GM12878 (cell line): ENCODE measurements around the gene PGAP6. TPM values are rescaled to one million over a fixed set of nuclear protein-coding genes. Genes with fewer than 3 reads are reported as not detected.

Source experiments
- ATAC-seq: fragments of 200-7000 bp; cut with Tn5 transposase; 3 replicates; pipeline ENCODE4 v1.9.1; 2020; ENCODE audit warnings: mild to moderate bottlenecking, moderate library complexity
- BruUV-seq: library from RNA; stranded (reverse); fragments of 400-500 nt; replicated peaks from 2 replicates; lab custom pipeline; 2021; lab: Mats Ljungman, UMichigan
- CTCF ChIA-PET: fragments of 300-600 bp; sonication (Branson Sonifier 250); formaldehyde crosslinking; extraction: SDS; loops from one replicate; lab custom pipeline; 2021; ENCODE audit warnings: inconsistent platforms; lab: Yijun Ruan, JAX
- POLR2A ChIA-PET: fragments of 350-600 bp; formaldehyde crosslinking; extraction: SDS; loops from one replicate; lab custom pipeline; 2021; ENCODE audit warnings: inconsistent platforms; lab: Charles Lee
- RAD21 ChIA-PET: fragments of 300-600 bp; sonication (Branson Sonifier 250); formaldehyde crosslinking; loops from one replicate; lab custom pipeline; 2023; ENCODE audit warnings: antibody characterized with exemption; ENCODE audit not compliant: unreplicated experiment; lab: Charles Lee
- SMC1A ChIA-PET: fragments of 300-600 bp; sonication (Branson Sonifier 250); formaldehyde crosslinking; loops from one replicate; lab custom pipeline; 2023; ENCODE audit not compliant: unreplicated experiment, uncharacterized antibody; lab: Charles Lee
- DNase-seq: peaks from one replicate; pipeline ENCODE4 v3.0.0-alpha.2; 2011; ENCODE audit warnings: low read depth, low spot score
- FAIRE-seq: peaks from 3 replicates; lab custom pipeline; 2011; peaks lifted over from hg19 to GRCh38; lab: Jason Lieb, UNC
- H2AFZ ChIP-seq: 2 replicates; pipeline ENCODE4 v1.6.0; 2011; ENCODE audit warnings: low read depth, low read length, control low read depth; ENCODE audit not compliant: control insufficient read depth
- H3K27ac ChIP-seq: 2 replicates; pipeline ENCODE4 v1.5.1; 2011; ENCODE audit warnings: control low read depth; ENCODE audit not compliant: control insufficient read depth, insufficient read depth
- H3K27me3 ChIP-seq, 2 experiments: replicated peaks in 1 of 2; 2 replicates each; pipeline versions ENCODE4 v1.6.0 to v1.6.1; 2011; ENCODE audit warnings: low read length in 1 of 2; ENCODE audit not compliant: control insufficient read depth in 2 of 2, insufficient read depth in 2 of 2
- H3K36me3 ChIP-seq, 2 experiments: 2 replicates each; pipeline ENCODE4 v1.5.1; 2011; ENCODE audit warnings: low read length in 1 of 2; ENCODE audit not compliant: control insufficient read depth in 2 of 2, insufficient read depth in 2 of 2
- H3K4me1 ChIP-seq: 2 replicates; pipeline ENCODE4 v1.6.1; 2011; ENCODE audit warnings: mild to moderate bottlenecking, low read length, moderate library complexity, mixed read lengths; ENCODE audit not compliant: control insufficient read depth, insufficient read depth
- H3K4me2 ChIP-seq: 2 replicates; pipeline ENCODE4 v1.6.0; 2011; ENCODE audit warnings: control low read depth; ENCODE audit not compliant: control insufficient read depth, insufficient read depth
- H3K4me3 ChIP-seq: fragments of 200-600 bp; sonication (generic); 2 replicates; pipeline ENCODE4 v1.5.1; 2016
- H3K79me2 ChIP-seq: 2 replicates; pipeline ENCODE4 v1.6.0; 2011; ENCODE audit warnings: low read length; ENCODE audit not compliant: control insufficient read depth, insufficient read depth
- H3K9ac ChIP-seq: 2 replicates; pipeline ENCODE4 v1.8.0; 2011; ENCODE audit warnings: low read length, control low read depth, mixed read lengths; ENCODE audit not compliant: control insufficient read depth, insufficient read depth
- H3K9me3 ChIP-seq: replicated peaks from 3 replicates; pipeline ENCODE4 v1.5.1; 2011; ENCODE audit warnings: mild to moderate bottlenecking, low read length; ENCODE audit not compliant: control insufficient read depth, insufficient read depth
- H4K20me1 ChIP-seq: 2 replicates; pipeline ENCODE4 v1.6.0; 2011; ENCODE audit not compliant: control insufficient read depth, insufficient read depth
- BRCA1 ChIP-seq: IDR thresholded peaks from 2 replicates; pipeline ENCODE4 v1.6.1; 2011; ENCODE audit warnings: low read depth, low read length, improper control_type of control experiment
- CBX3 ChIP-seq: fragments of 200-600 bp; sonication (generic); IDR thresholded peaks from 2 replicates; pipeline ENCODE4 v1.6.1; 2016; ENCODE audit warnings: low read depth, borderline replicate concordance
- GATAD2B ChIP-seq: fragments of 450-650 bp; conservative IDR thresholded peaks from 2 replicates; pipeline ENCODE4 v1.6.1; 2017; ENCODE audit warnings: low read depth, mild to moderate bottlenecking, moderate library complexity
- JUNB ChIP-seq: IDR thresholded peaks from 2 replicates; pipeline ENCODE4 v1.6.1; 2016; ENCODE audit warnings: antibody characterized with exemption, mild to moderate bottlenecking
- NBN ChIP-seq: fragments of 450-650 bp; IDR thresholded peaks from 2 replicates; pipeline ENCODE4 v1.6.1; 2016
- SREBF1 ChIP-seq: IDR thresholded peaks from 2 replicates; pipeline ENCODE4 v1.6.1; 2012; ENCODE audit warnings: mild to moderate bottlenecking, low read length
- STAT1 ChIP-seq: fragments of 450-650 bp; conservative IDR thresholded peaks from 2 replicates; pipeline ENCODE4 v1.6.1; 2014; ENCODE audit warnings: antibody characterized with exemption, mild to moderate bottlenecking
- ZNF622 ChIP-seq: fragments of 450-650 bp; IDR thresholded peaks from 2 replicates; pipeline ENCODE4 v1.6.1; 2017; ENCODE audit warnings: mild to moderate bottlenecking, inconsistent platforms
- WGBS: methylation state at CpG from one replicate; pipeline ENCODE4 v1.1.6; 2016; ENCODE audit warnings: low lambda C conversion rate; ENCODE audit not compliant: insufficient replicate concordance, insufficient coverage; ENCODE audit errors: missing lambda C conversion rate; 5-methylcytosine and 5-hydroxymethylcytosine counted together
- in situ Hi-C: fragments of 300-500 bp; cut with MboI; formaldehyde crosslinking; loops from 9 replicates; pipeline ENCODE4 v1.14.3; 2018; ENCODE audit warnings: mixed read lengths
- intact Hi-C: fragments of 100-400 bp; cut with micrococcal nuclease; formaldehyde crosslinking; loops from one replicate; pipeline ENCODE4 v1.14.2; 2022; ENCODE audit not compliant: unreplicated experiment
- polyA plus RNA-seq, 11 experiments: library from polyadenylated mRNA; depleted of rRNA in 4 of 11; unstranded in 6 of 11; stranded (reverse) in 5 of 11; fragments of >200 nt; fragmentation: Nextera tagmentation in 4 of 11; fragmentation: Illumina TruSeq in 1 of 11; extraction: Ambion mirVana in 4 of 11; extraction: Trizol in 1 of 11; gene quantifications; 1 replicate in 1 of 11; 2 replicates in 10 of 11; pipeline versions ENCODE4 v1.2.1 to v1.2.3, GENCODE V29; 2011 to 2016; ENCODE audit warnings: inconsistent platforms in 2 of 11, missing spikeins in 2 of 11, low read depth in 1 of 11
- total RNA-seq, 4 experiments: library from RNA; depleted of rRNA in 3 of 4; stranded (reverse); fragments of >200 nt in 3 of 4; fragmentation: Illumina TruSeq in 1 of 4; extraction: Trizol in 1 of 4; gene quantifications; 2 replicates each; pipeline versions ENCODE4 v1.2.1 to v1.2.3, GENCODE V29; 2013 to 2021
- TF ChIP-seq, protein P1 (sequence below): fragments of 450-650 bp; IDR thresholded peaks from 2 replicates; pipeline ENCODE4 v1.6.1; 2014; ENCODE audit warnings: mild to moderate bottlenecking
- TF ChIP-seq, protein P2 (sequence below): fragments of 450-650 bp; IDR thresholded peaks from 2 replicates; pipeline ENCODE4 v1.6.1; 2017; ENCODE audit warnings: low read depth, mild to moderate bottlenecking, moderate library complexity
- TF ChIP-seq, protein P3 (sequence below): IDR thresholded peaks from 2 replicates; pipeline ENCODE4 v1.6.1; 2011; ENCODE audit warnings: low read depth, low read length, improper control_type of control experiment, borderline replicate concordance
- TF ChIP-seq, protein P4 (sequence below): fragments of 150-350 bp; IDR thresholded peaks from 2 replicates; pipeline ENCODE4 v1.6.1; 2014; ENCODE audit warnings: mild to moderate bottlenecking, low read depth, low read length

PGAP6 gene
- total and polyA plus RNA-seq, 10 of the 15 experiments (the other 5 are each of a cell fraction or from before 2014, with no cell fraction given), result 0.76 to 48.8 (median 18.4) TPM

DNA sequence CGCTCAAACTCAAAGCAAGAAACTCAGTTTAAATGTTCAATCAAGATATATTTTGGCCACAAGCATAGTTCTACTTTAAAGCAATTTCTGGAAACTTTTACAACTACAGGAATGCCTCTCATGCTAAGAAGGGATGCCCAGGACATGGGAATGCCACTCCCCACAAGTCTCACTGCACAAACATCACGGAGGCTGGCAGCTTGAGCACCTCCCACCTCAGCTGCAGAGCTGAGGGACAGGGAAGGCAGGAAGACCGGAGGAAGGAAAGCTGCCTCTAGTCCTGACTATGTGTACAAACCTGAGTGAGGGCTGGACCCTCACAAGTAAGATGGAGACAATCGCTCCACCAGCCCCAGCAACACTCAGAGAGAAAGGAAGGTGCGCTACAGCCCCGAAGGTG, 34.6 kb downstream of the PGAP6 start:
- no peak for DNase-seq
- Histone ChIP-seq H3K9ac (no peak overlapping the region), H3K27ac (no peak overlapping the region), H3K79me2 (peaks cover 38% of the 10 kb centered on the region), H3K36me3 (peaks cover 0 to 6% of the 10 kb centered on the region in 2 experiments; a peak in 2 of 4 replicates), H2AFZ (no peak overlapping the region), H3K4me3 (no peak overlapping the region), H3K4me2 (no peak overlapping the region), H4K20me1 (0 out of 2 replicates have a peak, but pooled peaks cover 3% of the 10 kb centered on the region), H3K4me1 (peaks cover 21% of the 10 kb centered on the region), H3K9me3 (no peaks in the 10 kb centered on the region; the same call in 2 of the 3 replicates), H3K27me3 (no peaks in the 10 kb centered on the region)
- BruUV-seq, result no TSS peak
- ChIA-PET RAD21 (no interaction called here), CTCF (interaction anchor here (0.9 kb wide), 1 partner anchor 240 kb away, joined by 3 read pairs; no protein-coding TSS in a partner anchor), POLR2A (interaction anchor here (1.2 to 1.3 kb wide), 2 partner anchors 11 to 119 kb away, joined by 3 read pairs; no protein-coding TSS in a partner anchor), SMC1A (no interaction called here)
- intact Hi-C loops, result no loop called here
- FAIRE-seq, result no peak
- 95% methylated on average over 6 of the region's 6 CpGs for WGBS
- in situ Hi-C loops, result loop anchor here (5.0 kb wide), 1 partner anchor 115 kb away; the partner anchor contains the start of gene FAM234A
- no peak for ATAC-seq
- TF ChIP-seq, protein P1, sequence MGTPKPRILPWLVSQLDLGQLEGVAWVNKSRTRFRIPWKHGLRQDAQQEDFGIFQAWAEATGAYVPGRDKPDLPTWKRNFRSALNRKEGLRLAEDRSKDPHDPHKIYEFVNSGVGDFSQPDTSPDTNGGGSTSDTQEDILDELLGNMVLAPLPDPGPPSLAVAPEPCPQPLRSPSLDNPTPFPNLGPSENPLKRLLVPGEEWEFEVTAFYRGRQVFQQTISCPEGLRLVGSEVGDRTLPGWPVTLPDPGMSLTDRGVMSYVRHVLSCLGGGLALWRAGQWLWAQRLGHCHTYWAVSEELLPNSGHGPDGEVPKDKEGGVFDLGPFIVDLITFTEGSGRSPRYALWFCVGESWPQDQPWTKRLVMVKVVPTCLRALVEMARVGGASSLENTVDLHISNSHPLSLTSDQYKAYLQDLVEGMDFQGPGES, result no peak

DNA sequence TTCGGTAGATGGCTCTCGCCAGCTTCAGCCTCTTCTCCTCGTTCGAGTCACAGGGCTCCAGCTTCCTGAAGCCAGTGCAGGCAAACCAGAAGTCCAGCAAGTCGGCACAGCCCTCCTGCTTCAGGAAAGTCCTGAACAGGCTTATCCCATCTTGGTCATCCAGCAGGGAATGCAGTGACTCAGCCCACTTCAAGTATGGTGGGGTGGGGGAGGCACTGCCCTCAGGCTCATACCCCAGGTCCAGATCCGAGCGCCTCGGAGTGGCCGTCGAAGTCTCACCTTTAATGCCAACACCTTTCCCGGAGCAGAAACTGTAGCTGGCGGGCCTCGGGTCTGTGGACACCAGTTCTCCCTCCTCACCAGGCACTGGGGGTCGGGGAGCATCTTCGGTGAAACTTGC, 35.2 kb downstream of the PGAP6 start:
- Histone ChIP-seq H3K9ac (no peak overlapping the region), H3K4me3 (no peak overlapping the region), H3K27ac (no peak overlapping the region), H2AFZ (no peak overlapping the region), H3K4me2 (no peak overlapping the region), H3K79me2 (peaks cover 34% of the 10 kb centered on the region), H4K20me1 (0 out of 2 replicates have a peak, but pooled peaks cover 3% of the 10 kb centered on the region), H3K4me1 (peaks cover 21% of the 10 kb centered on the region), H3K9me3 (no peaks in the 10 kb centered on the region; the same call in 2 of the 3 replicates), H3K27me3 (no peaks in the 10 kb centered on the region), H3K36me3 (peaks cover 0 to 6% of the 10 kb centered on the region in 2 experiments; a peak in 2 of 4 replicates)
- intact Hi-C loops (no loop called here), in situ Hi-C loops (loop anchor here (5.0 kb wide), 1 partner anchor 114 kb away; the partner anchor contains the start of gene FAM234A)
- ATAC-seq, result no peak
- no TSS peak for BruUV-seq
- POLR2A ChIA-PET, result no interaction called here
- DNase-seq, result no peak
- RAD21 ChIA-PET, result no interaction called here
- FAIRE-seq, result no peak
- SMC1A ChIA-PET, result no interaction called here
- WGBS, result 97% methylated on average over 15 of the region's 15 CpGs
- CTCF ChIA-PET, result interaction anchor here (0.9 kb wide), 1 partner anchor 239 kb away, joined by 3 read pairs; no protein-coding TSS in a partner anchor
- TF ChIP-seq BRCA1, result no peak
- no peak for TF ChIP-seq SREBF1
- no peak for TF ChIP-seq GATAD2B
- TF ChIP-seq, protein P2, sequence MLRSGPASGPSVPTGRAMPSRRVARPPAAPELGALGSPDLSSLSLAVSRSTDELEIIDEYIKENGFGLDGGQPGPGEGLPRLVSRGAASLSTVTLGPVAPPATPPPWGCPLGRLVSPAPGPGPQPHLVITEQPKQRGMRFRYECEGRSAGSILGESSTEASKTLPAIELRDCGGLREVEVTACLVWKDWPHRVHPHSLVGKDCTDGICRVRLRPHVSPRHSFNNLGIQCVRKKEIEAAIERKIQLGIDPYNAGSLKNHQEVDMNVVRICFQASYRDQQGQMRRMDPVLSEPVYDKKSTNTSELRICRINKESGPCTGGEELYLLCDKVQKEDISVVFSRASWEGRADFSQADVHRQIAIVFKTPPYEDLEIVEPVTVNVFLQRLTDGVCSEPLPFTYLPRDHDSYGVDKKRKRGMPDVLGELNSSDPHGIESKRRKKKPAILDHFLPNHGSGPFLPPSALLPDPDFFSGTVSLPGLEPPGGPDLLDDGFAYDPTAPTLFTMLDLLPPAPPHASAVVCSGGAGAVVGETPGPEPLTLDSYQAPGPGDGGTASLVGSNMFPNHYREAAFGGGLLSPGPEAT, result no peak
- no peak for TF ChIP-seq NBN
- TF ChIP-seq, protein P3, sequence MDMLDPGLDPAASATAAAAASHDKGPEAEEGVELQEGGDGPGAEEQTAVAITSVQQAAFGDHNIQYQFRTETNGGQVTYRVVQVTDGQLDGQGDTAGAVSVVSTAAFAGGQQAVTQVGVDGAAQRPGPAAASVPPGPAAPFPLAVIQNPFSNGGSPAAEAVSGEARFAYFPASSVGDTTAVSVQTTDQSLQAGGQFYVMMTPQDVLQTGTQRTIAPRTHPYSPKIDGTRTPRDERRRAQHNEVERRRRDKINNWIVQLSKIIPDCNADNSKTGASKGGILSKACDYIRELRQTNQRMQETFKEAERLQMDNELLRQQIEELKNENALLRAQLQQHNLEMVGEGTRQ, result no peak
- no peak for TF ChIP-seq CBX3
- no peak for TF ChIP-seq STAT1
- TF ChIP-seq, protein P4, sequence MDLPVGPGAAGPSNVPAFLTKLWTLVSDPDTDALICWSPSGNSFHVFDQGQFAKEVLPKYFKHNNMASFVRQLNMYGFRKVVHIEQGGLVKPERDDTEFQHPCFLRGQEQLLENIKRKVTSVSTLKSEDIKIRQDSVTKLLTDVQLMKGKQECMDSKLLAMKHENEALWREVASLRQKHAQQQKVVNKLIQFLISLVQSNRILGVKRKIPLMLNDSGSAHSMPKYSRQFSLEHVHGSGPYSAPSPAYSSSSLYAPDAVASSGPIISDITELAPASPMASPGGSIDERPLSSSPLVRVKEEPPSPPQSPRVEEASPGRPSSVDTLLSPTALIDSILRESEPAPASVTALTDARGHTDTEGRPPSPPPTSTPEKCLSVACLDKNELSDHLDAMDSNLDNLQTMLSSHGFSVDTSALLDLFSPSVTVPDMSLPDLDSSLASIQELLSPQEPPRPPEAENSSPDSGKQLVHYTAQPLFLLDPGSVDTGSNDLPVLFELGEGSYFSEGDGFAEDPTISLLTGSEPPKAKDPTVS, result no peak
- no peak for TF ChIP-seq JUNB
- no peak for TF ChIP-seq ZNF622
